D721Med (cell line): Measurements from ENCODE around the gene ATP8B2.

Experiments
- DNase-seq: peaks from one replicate; pipeline ENCODE4 v3.0.0; 2011; ENCODE audit warnings: low spot score; ENCODE audit not compliant: insufficient read length
- FAIRE-seq: peaks from 2 replicates; lab custom pipeline; 2011; peaks lifted over from hg19 to GRCh38; lab: Jason Lieb, UNC
- TF ChIP-seq, protein P1 (sequence below): IDR thresholded peaks from 2 replicates; pipeline ENCODE4 v1.5.1; 2012; ENCODE audit warnings: mild to moderate bottlenecking, control low read depth; ENCODE audit not compliant: insufficient read depth; ENCODE audit errors: missing control alignments

ATP8B2 gene

DNA sequence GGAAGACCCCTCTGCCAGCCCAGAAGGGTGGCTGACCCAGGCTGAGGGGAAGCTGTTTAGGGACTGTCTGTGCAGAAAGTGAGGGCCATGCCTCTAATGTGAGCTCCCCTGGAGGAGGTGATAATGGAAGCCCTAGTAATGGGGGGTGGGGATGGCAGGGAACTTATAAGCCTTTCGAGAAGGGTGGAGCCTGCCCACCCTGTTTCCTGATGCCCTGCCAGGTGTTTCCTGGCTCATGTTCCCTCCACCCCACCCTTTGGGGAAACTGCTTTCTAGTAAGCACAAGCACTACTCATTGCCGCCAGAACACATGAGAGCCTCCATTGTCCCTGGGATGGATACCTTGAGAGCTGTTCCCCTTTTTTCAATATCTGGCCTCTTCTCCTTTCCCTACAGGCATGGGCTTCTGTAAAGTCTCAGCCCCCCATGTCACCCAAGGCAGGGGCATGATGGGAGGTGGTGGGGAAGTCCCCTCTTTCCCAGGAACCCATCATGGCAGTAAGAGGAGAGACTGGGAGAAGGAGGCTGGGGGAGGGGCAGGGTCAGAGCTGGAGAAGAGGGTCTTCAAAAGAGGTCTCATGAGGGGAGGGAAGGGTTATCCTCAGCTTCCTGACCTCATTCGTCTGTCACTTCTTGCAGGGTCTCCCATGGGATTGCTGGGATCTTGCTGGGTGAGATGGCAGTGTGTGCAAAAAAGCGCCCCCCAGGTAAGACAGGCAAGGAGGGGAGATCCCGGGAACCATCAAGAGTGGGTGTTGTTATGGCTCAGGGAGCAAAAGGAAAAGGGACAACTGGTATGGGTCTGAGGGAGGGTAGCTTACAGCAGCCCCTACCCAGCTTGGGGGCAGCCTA is 2.4 kb downstream of the ATP8B2 start:
- FAIRE-seq (no peak), DNase-seq (no peak)
- TF ChIP-seq, protein P1, sequence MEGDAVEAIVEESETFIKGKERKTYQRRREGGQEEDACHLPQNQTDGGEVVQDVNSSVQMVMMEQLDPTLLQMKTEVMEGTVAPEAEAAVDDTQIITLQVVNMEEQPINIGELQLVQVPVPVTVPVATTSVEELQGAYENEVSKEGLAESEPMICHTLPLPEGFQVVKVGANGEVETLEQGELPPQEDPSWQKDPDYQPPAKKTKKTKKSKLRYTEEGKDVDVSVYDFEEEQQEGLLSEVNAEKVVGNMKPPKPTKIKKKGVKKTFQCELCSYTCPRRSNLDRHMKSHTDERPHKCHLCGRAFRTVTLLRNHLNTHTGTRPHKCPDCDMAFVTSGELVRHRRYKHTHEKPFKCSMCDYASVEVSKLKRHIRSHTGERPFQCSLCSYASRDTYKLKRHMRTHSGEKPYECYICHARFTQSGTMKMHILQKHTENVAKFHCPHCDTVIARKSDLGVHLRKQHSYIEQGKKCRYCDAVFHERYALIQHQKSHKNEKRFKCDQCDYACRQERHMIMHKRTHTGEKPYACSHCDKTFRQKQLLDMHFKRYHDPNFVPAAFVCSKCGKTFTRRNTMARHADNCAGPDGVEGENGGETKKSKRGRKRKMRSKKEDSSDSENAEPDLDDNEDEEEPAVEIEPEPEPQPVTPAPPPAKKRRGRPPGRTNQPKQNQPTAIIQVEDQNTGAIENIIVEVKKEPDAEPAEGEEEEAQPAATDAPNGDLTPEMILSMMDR = no peak

DNA sequence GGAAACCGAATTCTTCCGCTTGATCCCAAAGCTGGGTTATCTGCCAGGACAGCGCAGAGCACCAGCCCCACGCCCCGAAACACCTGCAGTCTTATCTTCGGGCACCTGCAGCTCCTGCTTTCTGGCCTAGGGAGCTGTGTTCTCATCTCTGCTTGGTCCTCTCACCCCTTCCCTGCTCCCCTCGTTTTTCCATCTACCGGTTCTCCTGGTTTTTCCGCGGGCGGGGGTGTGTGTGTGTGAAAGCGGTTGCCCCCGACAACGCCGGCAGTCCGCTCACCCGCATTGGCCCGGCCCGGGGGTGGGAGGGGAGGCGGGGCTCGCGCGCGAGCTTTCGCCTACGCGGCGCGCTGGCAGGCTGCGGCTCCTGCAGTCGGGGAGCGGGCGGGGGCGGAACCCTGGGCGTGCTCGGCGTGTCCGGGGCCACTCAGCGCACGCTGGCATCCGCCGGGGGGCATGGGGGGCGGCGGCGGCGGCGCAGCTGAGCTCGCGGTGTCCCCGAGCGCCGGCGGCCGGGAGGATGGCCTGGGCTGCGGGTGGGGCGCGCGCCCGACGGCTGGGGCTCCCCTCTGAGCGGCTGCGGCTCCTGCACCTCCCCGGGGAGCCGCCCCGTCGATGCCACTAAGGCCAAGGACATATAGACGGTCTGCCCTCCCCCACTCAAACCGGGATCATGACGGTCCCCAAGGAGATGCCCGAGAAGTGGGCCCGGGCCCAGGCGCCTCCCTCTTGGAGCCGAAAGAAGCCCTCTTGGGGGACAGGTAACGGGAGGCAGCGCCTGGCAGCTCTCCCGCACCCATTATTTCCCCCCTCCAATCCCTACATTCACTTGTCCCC is 3.2 kb downstream of the ATP8B2 start:
- DNase-seq = peak; percentile 74

DNA sequence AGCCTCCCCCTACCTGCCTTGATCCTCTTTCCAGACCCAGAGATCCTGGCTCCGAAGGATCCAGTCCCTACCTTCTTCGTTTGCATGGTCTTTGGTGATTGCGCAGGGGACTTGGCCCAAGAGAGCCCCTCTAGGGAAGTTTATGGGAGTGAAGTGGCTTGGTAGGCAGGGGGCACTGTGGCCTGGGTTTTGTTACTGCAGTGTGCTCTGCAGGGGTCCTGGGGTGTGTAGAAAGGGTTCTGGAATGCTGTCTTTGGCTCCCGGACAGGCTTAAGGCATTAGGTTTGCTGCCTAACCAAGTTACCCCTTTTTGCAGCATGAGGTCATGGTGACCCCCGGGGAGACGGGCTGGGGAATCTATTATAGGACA is 3.8 kb downstream of the ATP8B2 start:
- DNase-seq = no peak
- no peak for FAIRE-seq
- TF ChIP-seq, protein P1 = peak; percentile 14

More for the DNA sequence above, 3.2 kb downstream of the ATP8B2 start:
- TF ChIP-seq, protein P1 = no peak
- FAIRE-seq = no peak

DNA sequence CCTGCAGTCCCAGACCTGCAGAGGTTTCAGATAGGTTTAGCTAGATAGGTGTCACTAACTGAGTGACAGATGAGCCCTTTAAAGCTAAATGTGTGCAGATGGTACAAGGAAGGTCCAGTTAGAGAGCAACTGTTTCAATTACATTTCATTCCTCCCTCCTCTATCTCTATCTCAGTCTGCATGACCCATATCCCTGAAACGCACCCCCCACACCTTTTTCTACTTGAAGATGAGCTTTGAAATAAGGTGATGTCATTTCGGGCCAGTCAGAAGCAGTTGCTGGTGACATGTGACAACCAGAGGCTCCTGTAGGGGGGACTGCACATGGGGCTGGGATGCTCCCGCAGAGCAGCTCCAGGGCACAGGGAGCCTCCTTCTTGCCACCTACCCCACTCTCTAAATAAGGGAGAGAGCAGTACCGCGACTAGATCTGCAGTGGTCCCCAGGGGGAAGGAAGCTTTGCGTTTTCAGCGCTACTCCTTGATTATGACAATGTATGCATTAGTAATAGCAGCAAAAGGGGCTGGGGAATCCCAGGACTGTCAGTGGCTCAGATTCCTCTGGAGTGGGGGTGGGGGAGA is 4.3 kb downstream of the ATP8B2 start:
- TF ChIP-seq, protein P1 = no peak
- FAIRE-seq (no peak), DNase-seq (no peak)

DNA sequence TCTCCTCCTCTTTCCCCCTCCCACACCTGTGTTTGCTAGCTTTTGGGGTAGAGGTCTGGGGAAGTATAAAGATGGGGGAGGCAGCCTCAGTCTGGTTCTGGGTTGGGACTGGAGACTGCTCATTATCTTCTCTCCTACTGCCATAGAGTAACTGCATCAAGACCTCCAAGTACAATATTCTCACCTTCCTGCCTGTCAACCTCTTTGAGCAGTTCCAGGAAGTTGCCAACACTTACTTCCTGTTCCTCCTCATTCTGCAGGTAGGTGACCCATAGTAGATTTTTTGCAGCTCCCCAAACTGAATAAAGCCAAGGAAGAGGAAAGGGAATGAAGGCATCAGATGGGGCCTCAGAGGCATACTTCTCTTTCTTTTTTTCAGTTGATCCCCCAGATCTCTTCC is 5.3 kb downstream of the ATP8B2 start:
- FAIRE-seq (no peak), DNase-seq (no peak)
- TF ChIP-seq, protein P1 = no peak

DNA sequence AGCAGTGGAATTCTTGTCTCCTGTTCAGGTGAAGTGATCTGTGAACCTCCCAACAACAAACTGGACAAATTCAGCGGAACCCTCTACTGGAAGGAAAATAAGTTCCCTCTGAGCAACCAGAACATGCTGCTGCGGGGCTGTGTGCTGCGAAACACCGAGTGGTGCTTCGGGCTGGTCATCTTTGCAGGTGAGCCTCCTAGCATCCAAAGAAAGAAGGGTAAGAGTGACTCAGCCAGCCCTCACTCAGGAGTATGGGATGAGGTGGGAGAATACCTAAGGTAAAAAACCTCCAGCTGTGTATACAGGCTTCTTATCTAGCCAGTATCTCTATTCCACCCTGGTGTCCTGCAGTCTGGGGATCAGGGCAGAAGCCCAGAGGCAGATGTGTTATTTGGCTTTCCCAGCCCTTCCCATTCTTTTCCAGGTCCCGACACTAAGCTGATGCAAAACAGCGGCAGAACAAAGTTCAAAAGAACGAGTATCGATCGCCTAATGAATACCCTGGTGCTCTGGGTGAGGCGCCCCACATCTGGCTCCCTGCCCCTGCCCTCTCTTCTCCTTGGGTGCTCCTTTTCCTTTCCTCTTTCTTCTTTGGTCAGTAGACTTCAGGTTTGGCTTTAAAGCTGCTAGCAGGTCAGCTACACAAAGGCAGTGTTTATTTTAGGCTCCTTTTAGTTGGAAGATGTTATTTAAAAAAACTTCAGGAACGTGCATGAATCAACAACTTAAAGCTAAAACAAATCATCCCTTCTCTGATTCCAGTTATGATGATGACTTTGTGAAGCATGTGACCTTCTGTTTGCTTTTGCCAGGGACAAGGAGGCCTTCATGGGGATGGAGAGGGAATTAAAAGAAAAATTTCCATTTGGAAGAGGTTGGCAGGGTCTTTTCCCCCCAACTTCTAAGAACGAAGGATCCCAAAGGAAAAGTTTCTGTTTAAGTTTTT is 9.0 kb downstream of the ATP8B2 start:
- DNase-seq = no peak
- TF ChIP-seq, protein P1 = no peak
- no peak for FAIRE-seq
